Mesenchymal stem cell (in vitro differentiated cells and primary cell): ENCODE results near the gene OTOP2.
A peak's percentile ranks its signal among the peaks of the same experiment; 100 is the strongest.

Experiments
- DNase-seq: peaks from one replicate; pipeline ENCODE4 v3.0.0-alpha.2; 2013
- H2AFZ ChIP-seq: one replicate; pipeline ENCODE4 v1.6.1; 2013; ENCODE audit warnings: low read depth, mild to moderate bottlenecking, control low read depth, inconsistent platforms, low read length, moderate library complexity
- H2AK5ac ChIP-seq: 2 replicates; pipeline ENCODE4 v1.6.1; 2013; ENCODE audit warnings: low read length, moderate library complexity, mild to moderate bottlenecking, inconsistent platforms; ENCODE audit not compliant: severe bottlenecking
- H2BK120ac ChIP-seq: one replicate; pipeline ENCODE4 v1.6.1; 2013; ENCODE audit warnings: low read depth, mild to moderate bottlenecking, inconsistent platforms, low read length, moderate library complexity
- H2BK12ac ChIP-seq, 2 experiments: one replicate each; pipeline ENCODE4 v1.6.1; 2013; ENCODE audit warnings: inconsistent platforms in 2 of 2, low read length in 2 of 2, mild to moderate bottlenecking in 2 of 2, moderate library complexity in 2 of 2, control low read depth in 1 of 2
- H2BK15ac ChIP-seq: one replicate; pipeline ENCODE4 v1.6.1; 2013; ENCODE audit warnings: mild to moderate bottlenecking, low read depth, inconsistent platforms; ENCODE audit not compliant: poor library complexity, severe bottlenecking
- H2BK5ac ChIP-seq: 2 replicates; pipeline ENCODE4 v1.6.1; 2013; ENCODE audit warnings: low read depth, mild to moderate bottlenecking, low read length, control low read depth, inconsistent platforms; ENCODE audit not compliant: poor library complexity, severe bottlenecking
- H3K14ac ChIP-seq, 2 experiments: one replicate each; pipeline ENCODE4 v1.6.1; 2013; ENCODE audit warnings: inconsistent platforms in 2 of 2, low read length in 2 of 2, control low read depth in 1 of 2, mild to moderate bottlenecking in 1 of 2, moderate library complexity in 1 of 2
- H3K18ac ChIP-seq, 2 experiments: one replicate each; pipeline ENCODE4 v1.6.1; 2013; ENCODE audit warnings: inconsistent platforms in 2 of 2, low read length in 2 of 2, control low read depth in 1 of 2, low read depth in 1 of 2, mild to moderate bottlenecking in 1 of 2
- H3K23ac ChIP-seq, 2 experiments: one replicate each; pipeline ENCODE4 v1.6.1; 2013; ENCODE audit warnings: inconsistent platforms in 2 of 2, low read length in 2 of 2, mild to moderate bottlenecking in 2 of 2, moderate library complexity in 2 of 2, control low read depth in 1 of 2
- H3K27ac ChIP-seq: 2 replicates; pipeline ENCODE4 v1.5.1; 2013; ENCODE audit warnings: mild to moderate bottlenecking, moderate library complexity, low read length, control low read depth, inconsistent platforms; ENCODE audit not compliant: poor library complexity, severe bottlenecking
- H3K27me3 ChIP-seq, 2 experiments: 2 replicates each; pipeline versions ENCODE4 v1.6.1 to v1.7.0; 2013; ENCODE audit warnings: low read length in 2 of 2, mild to moderate bottlenecking in 2 of 2, moderate library complexity in 2 of 2, control low read depth in 1 of 2, inconsistent platforms in 1 of 2; ENCODE audit not compliant: control insufficient read depth in 1 of 2, insufficient read depth in 1 of 2
- H3K36me3 ChIP-seq, 2 experiments: 2 replicates each; pipeline versions ENCODE4 v1.6.1 to v1.7.0; 2013; ENCODE audit warnings: low read length in 2 of 2, control low read depth in 1 of 2, inconsistent platforms in 1 of 2, low read depth in 1 of 2, mild to moderate bottlenecking in 1 of 2; ENCODE audit not compliant: insufficient read depth in 2 of 2, control insufficient read depth in 1 of 2
- H3K4ac ChIP-seq, 2 experiments: one replicate each; pipeline ENCODE4 v1.6.1; 2013; ENCODE audit warnings: inconsistent platforms in 2 of 2, low read length in 2 of 2, mild to moderate bottlenecking in 2 of 2, moderate library complexity in 2 of 2, control low read depth in 1 of 2, low read depth in 1 of 2
- H3K4me1 ChIP-seq: 2 replicates; pipeline ENCODE4 v1.6.1; 2013; ENCODE audit warnings: low read depth, low read length, control low read depth; ENCODE audit not compliant: control insufficient read depth, insufficient read depth
- H3K4me2 ChIP-seq: 2 replicates; pipeline ENCODE4 v1.6.1; 2013; ENCODE audit warnings: low read length, mild to moderate bottlenecking, inconsistent platforms; ENCODE audit not compliant: poor library complexity, severe bottlenecking
- H3K4me3 ChIP-seq, 2 experiments: 2 replicates each; pipeline versions ENCODE4 v1.5.1 to v1.7.0; 2013; ENCODE audit warnings: low read length in 2 of 2, mild to moderate bottlenecking in 2 of 2, control low read depth in 1 of 2, low read depth in 1 of 2; ENCODE audit not compliant: insufficient read depth in 1 of 2
- H3K79me1 ChIP-seq: replicated peaks from 2 replicates; pipeline ENCODE4 v1.6.1; 2013; ENCODE audit warnings: mild to moderate bottlenecking, control low read depth, low read length, inconsistent platforms; ENCODE audit not compliant: poor library complexity, severe bottlenecking
- H3K9ac ChIP-seq: 2 replicates; pipeline ENCODE4 v1.7.0; 2013; ENCODE audit warnings: mild to moderate bottlenecking, low read length, moderate library complexity
- H3K9me3 ChIP-seq: 2 replicates; pipeline ENCODE4 v1.7.0; 2013; ENCODE audit warnings: mild to moderate bottlenecking, low read length; ENCODE audit not compliant: control insufficient read depth
- H4K8ac ChIP-seq: one replicate; pipeline ENCODE4 v1.6.1; 2013; ENCODE audit warnings: inconsistent platforms, mild to moderate bottlenecking, low read length, moderate library complexity
- H4K91ac ChIP-seq: one replicate; pipeline ENCODE4 v1.6.1; 2013; ENCODE audit warnings: mild to moderate bottlenecking, low read length, inconsistent platforms
- WGBS: methylation state at CpG from one replicate; pipeline ENCODE4 v1.1.7; 2013; ENCODE audit warnings: mixed read lengths; 5-methylcytosine and 5-hydroxymethylcytosine counted together

Gene OTOP2

GRCh38 chr17:74972973-74973328 is 48.9 kb downstream of the OTOP2 start:
- H3K4me2 ChIP-seq, result peak overlapping the region; percentile 86
- H2BK5ac ChIP-seq, result no peak overlapping the region
- H4K91ac ChIP-seq, result no peak overlapping the region
- peaks cover 13% of the 10 kb centered on the region for H3K4me1 ChIP-seq
- no peak overlapping the region for H3K9ac ChIP-seq
- no peak overlapping the region for H2BK15ac ChIP-seq
- H3K27ac ChIP-seq, result no peak overlapping the region
- no peak overlapping the region for H2BK12ac ChIP-seq
- H2AFZ ChIP-seq, result no peak overlapping the region
- no peak overlapping the region for H3K14ac ChIP-seq
- H3K36me3 ChIP-seq, result no peaks in the 10 kb centered on the region
- WGBS, result 28% methylated on average over 13 of the region's 17 CpGs
- no peaks in the 10 kb centered on the region for H3K79me1 ChIP-seq
- no peak overlapping the region for H2AK5ac ChIP-seq
- H3K9me3 ChIP-seq, result no peaks in the 10 kb centered on the region
- H3K4me3 ChIP-seq, result peak overlapping the region in 1 of 2 experiments; percentile 61
- DNase-seq, result no peak
- no peak overlapping the region for H4K8ac ChIP-seq
- H3K4ac ChIP-seq, result no peak overlapping the region
- H3K23ac ChIP-seq, result no peak overlapping the region
- no peak overlapping the region for H2BK120ac ChIP-seq
- H3K18ac ChIP-seq, result no peak overlapping the region
- peaks cover 34 to 58% of the 10 kb centered on the region in 2 experiments for H3K27me3 ChIP-seq

GRCh38 chr17:74975943-74976342 is 51.9 kb downstream of the OTOP2 start:
- Histone ChIP-seq H2AK5ac (no peak overlapping the region), H3K4me1 (peaks cover 13% of the 10 kb centered on the region), H3K23ac (no peak overlapping the region), H3K9me3 (no peaks in the 10 kb centered on the region), H3K18ac (no peak overlapping the region), H3K36me3 (no peaks in the 10 kb centered on the region), H2BK5ac (no peak overlapping the region), H3K4ac (no peak overlapping the region), H3K9ac (no peak overlapping the region), H4K91ac (no peak overlapping the region), H3K14ac (no peak overlapping the region), H2BK15ac (no peak overlapping the region), H2BK12ac (no peak overlapping the region), H3K27me3 (peaks cover 35 to 51% of the 10 kb centered on the region in 2 experiments), H2AFZ (no peak overlapping the region), H3K4me3 (no peak overlapping the region), H3K79me1 (no peaks in the 10 kb centered on the region), H3K27ac (no peak overlapping the region), H2BK120ac (no peak overlapping the region), H4K8ac (no peak overlapping the region), H3K4me2 (no peak overlapping the region)
- peak; percentile 53 for DNase-seq
- WGBS, result 77% methylated on average over 3 of the region's 4 CpGs

GRCh38 chr17:74977802-74978201 is 53.7 kb downstream of the OTOP2 start:
- no peak overlapping the region for H3K23ac ChIP-seq
- H2BK5ac ChIP-seq, result no peak overlapping the region
- no peak overlapping the region for H3K4ac ChIP-seq
- WGBS, result 100% methylated on average over 1 of the region's 3 CpGs
- no peak overlapping the region for H3K4me2 ChIP-seq
- no peak for DNase-seq
- H3K27me3 ChIP-seq, result peaks cover 26 to 37% of the 10 kb centered on the region in 2 experiments
- no peak overlapping the region for H2BK120ac ChIP-seq
- H3K14ac ChIP-seq, result no peak overlapping the region
- no peak overlapping the region for H3K18ac ChIP-seq
- H3K4me1 ChIP-seq, result peaks cover 14% of the 10 kb centered on the region
- no peak overlapping the region for H2AK5ac ChIP-seq
- no peak overlapping the region for H4K91ac ChIP-seq
- no peaks in the 10 kb centered on the region for H3K36me3 ChIP-seq
- H3K27ac ChIP-seq, result no peak overlapping the region
- no peak overlapping the region for H4K8ac ChIP-seq
- H2BK12ac ChIP-seq, result no peak overlapping the region
- H3K79me1 ChIP-seq, result peaks cover 3% of the 10 kb centered on the region
- no peaks in the 10 kb centered on the region for H3K9me3 ChIP-seq
- no peak overlapping the region for H3K4me3 ChIP-seq
- H3K9ac ChIP-seq, result no peak overlapping the region
- no peak overlapping the region for H2BK15ac ChIP-seq
- no peak overlapping the region for H2AFZ ChIP-seq

GRCh38 chr17:74978240-74978639 is 54.2 kb downstream of the OTOP2 start:
- H3K23ac ChIP-seq, result no peak overlapping the region
- no peak overlapping the region for H4K8ac ChIP-seq
- H3K9me3 ChIP-seq, result no peaks in the 10 kb centered on the region
- peaks cover 21 to 33% of the 10 kb centered on the region in 2 experiments for H3K27me3 ChIP-seq
- H2AFZ ChIP-seq, result no peak overlapping the region
- H3K27ac ChIP-seq, result no peak overlapping the region
- 98% methylated on average over 3 of the region's 3 CpGs for WGBS
- H3K79me1 ChIP-seq, result peaks cover 3% of the 10 kb centered on the region
- no peaks in the 10 kb centered on the region for H3K36me3 ChIP-seq
- H3K14ac ChIP-seq, result no peak overlapping the region
- no peak overlapping the region for H2AK5ac ChIP-seq
- H3K4me2 ChIP-seq, result no peak overlapping the region
- no peak overlapping the region for H4K91ac ChIP-seq
- H2BK120ac ChIP-seq, result no peak overlapping the region
- no peak overlapping the region for H2BK5ac ChIP-seq
- no peak overlapping the region for H3K4ac ChIP-seq
- H2BK15ac ChIP-seq, result no peak overlapping the region
- no peak overlapping the region for H3K18ac ChIP-seq
- H3K4me3 ChIP-seq, result no peak overlapping the region
- no peak overlapping the region for H2BK12ac ChIP-seq
- no peak for DNase-seq
- H3K4me1 ChIP-seq, result peaks cover 11% of the 10 kb centered on the region
- no peak overlapping the region for H3K9ac ChIP-seq
